HepG2 (cell line): ENCODE data around the gene AKR1C4. TPM values are rescaled to one million over a fixed set of nuclear protein-coding genes. Genes with fewer than 3 reads are reported as not detected.

Source experiments
- DR1 ChIP-seq: sonication (generic); formaldehyde crosslinking; IDR thresholded peaks from 2 replicates; pipeline ENCODE4 v1.8.0; 2021; ENCODE audit warnings: mild to moderate bottlenecking, missing genetic modification reagents, inconsistent platforms
- EEA1 ChIP-seq: sonication (generic); formaldehyde crosslinking; IDR thresholded peaks from 2 replicates; pipeline ENCODE4 v1.5.1; 2020; ENCODE audit warnings: mild to moderate bottlenecking, missing genetic modification reagents, borderline replicate concordance
- HOXD1 ChIP-seq: sonication (generic); formaldehyde crosslinking; IDR thresholded peaks from 2 replicates; pipeline ENCODE4 v1.5.0; 2020; ENCODE audit warnings: missing genetic modification reagents
- KLF15 ChIP-seq: sonication (generic); formaldehyde crosslinking; IDR thresholded peaks from 2 replicates; pipeline ENCODE4 v1.8.1; 2023; ENCODE audit warnings: borderline replicate concordance, mild to moderate bottlenecking, inconsistent platforms, missing genetic modification reagents, mixed read lengths
- KLF16 ChIP-seq, 2 experiments: sonication (generic) in 1 of 2; formaldehyde crosslinking in 1 of 2; IDR thresholded peaks; 2 replicates each; pipeline versions ENCODE4 v1.6.1 to v1.8.0; 2016 to 2023; ENCODE audit warnings: missing genetic modification reagents in 2 of 2, missing compliant biosample characterization in 1 of 2
- KMT2A ChIP-seq: sonication (generic); formaldehyde crosslinking; IDR thresholded peaks from 2 replicates; pipeline ENCODE4 v1.4.0; 2020; ENCODE audit warnings: missing genetic modification reagents
- LCORL ChIP-seq, 2 experiments: fragments of 450-650 bp in 1 of 2; sonication (generic) in 1 of 2; formaldehyde crosslinking in 1 of 2; IDR thresholded peaks; 2 replicates each; pipeline versions ENCODE4 v1.5.0 to v1.6.1; 2017 to 2020; ENCODE audit warnings: antibody characterized with exemption in 1 of 2, missing genetic modification reagents in 1 of 2
- MIXL1 ChIP-seq: IDR thresholded peaks from 2 replicates; pipeline ENCODE4 v1.6.1; 2016
- NR2F1 ChIP-seq, 2 experiments: fragments of 450-650 bp in 1 of 2; formaldehyde crosslinking in 1 of 2; IDR thresholded peaks; 2 replicates each; pipeline versions ENCODE4 v1.5.0 to v1.6.1; 2016 to 2020; ENCODE audit warnings: mild to moderate bottlenecking in 1 of 2, missing compliant biosample characterization in 1 of 2, missing genetic modification reagents in 1 of 2, moderate library complexity in 1 of 2
- PAWR ChIP-seq: sonication (generic); formaldehyde crosslinking; IDR thresholded peaks from 2 replicates; pipeline ENCODE4 v1.4.0; 2020; ENCODE audit warnings: missing genetic modification reagents, mild to moderate bottlenecking, borderline replicate concordance
- PHF8 ChIP-seq: sonication (generic); formaldehyde crosslinking; IDR thresholded peaks from 2 replicates; pipeline ENCODE4 v1.5.0; 2020; ENCODE audit warnings: missing genetic modification reagents
- POLR2AphosphoS2 ChIP-seq: IDR thresholded peaks from 2 replicates; pipeline ENCODE4 v1.6.1; 2011; ENCODE audit warnings: low read depth, low read length, improper control_type of control experiment
- PRMT3 ChIP-seq: sonication (generic); formaldehyde crosslinking; IDR thresholded peaks from 2 replicates; pipeline ENCODE4 v1.8.1; 2022; ENCODE audit warnings: low read depth, mild to moderate bottlenecking, moderate library complexity, missing genetic modification reagents, borderline replicate concordance
- RBAK ChIP-seq: sonication (generic); formaldehyde crosslinking; IDR thresholded peaks from 2 replicates; pipeline ENCODE4 v1.5.1; 2020; ENCODE audit warnings: mild to moderate bottlenecking, missing genetic modification reagents
- RFX1 ChIP-seq: fragments of 450-650 bp; IDR thresholded peaks from 2 replicates; pipeline ENCODE4 v1.6.1; 2017
- RXRA ChIP-seq: sonication (generic); formaldehyde crosslinking; IDR thresholded peaks from 2 replicates; pipeline ENCODE4 v1.5.1; 2020; ENCODE audit warnings: missing genetic modification reagents
- SNAI1 ChIP-seq: sonication (generic); formaldehyde crosslinking; IDR thresholded peaks from 2 replicates; pipeline ENCODE4 v1.5.0; 2020; ENCODE audit warnings: mild to moderate bottlenecking, missing genetic modification reagents, borderline replicate concordance
- ZFX ChIP-seq: sonication (generic); formaldehyde crosslinking; IDR thresholded peaks from 2 replicates; pipeline ENCODE4 v1.4.0; 2020; ENCODE audit warnings: mild to moderate bottlenecking, low read depth, missing genetic modification reagents, moderate library complexity
- ZNF382 ChIP-seq: sonication (generic); formaldehyde crosslinking; IDR thresholded peaks from 2 replicates; pipeline ENCODE4 v1.5.0; 2020; ENCODE audit warnings: missing genetic modification reagents, mild to moderate bottlenecking, borderline replicate concordance
- ZNF501 ChIP-seq: sonication (generic); formaldehyde crosslinking; IDR thresholded peaks from 2 replicates; pipeline ENCODE4 v1.5.1; 2020; ENCODE audit warnings: mild to moderate bottlenecking, moderate library complexity, missing genetic modification reagents
- ZNF552 ChIP-seq: sonication (generic); formaldehyde crosslinking; IDR thresholded peaks from 2 replicates; pipeline ENCODE4 v1.9.0; 2022; ENCODE audit warnings: missing genetic modification reagents, mild to moderate bottlenecking, borderline replicate concordance
- ZNF572 ChIP-seq: sonication (generic); formaldehyde crosslinking; IDR thresholded peaks from 2 replicates; pipeline ENCODE4 v1.5.1; 2020; ENCODE audit warnings: mild to moderate bottlenecking, missing genetic modification reagents
- ZNF776 ChIP-seq: sonication (generic); formaldehyde crosslinking; IDR thresholded peaks from 2 replicates; pipeline ENCODE4 v1.4.0; 2020; ENCODE audit warnings: mild to moderate bottlenecking, missing genetic modification reagents
- ZSCAN20 ChIP-seq: sonication (generic); formaldehyde crosslinking; IDR thresholded peaks from 2 replicates; pipeline ENCODE4 v1.4.0; 2020; ENCODE audit warnings: missing genetic modification reagents, mild to moderate bottlenecking, borderline replicate concordance
- polyA plus RNA-seq, 8 experiments: library from polyadenylated mRNA; depleted of rRNA in 3 of 8; stranded (reverse) in 7 of 8; unstranded in 1 of 8; fragments of >200 nt; fragmentation: Illumina TruSeq in 4 of 8; extraction: Trizol in 4 of 8; gene quantifications; 2 replicates each; pipeline versions ENCODE4 v1.2.1 to v1.2.3, GENCODE V29; 2011 to 2016; ENCODE audit warnings: low read depth in 4 of 8, missing spikeins in 1 of 8, mixed read lengths in 1 of 8; ENCODE audit not compliant: insufficient read depth in 1 of 8
- total RNA-seq, 5 experiments: library from RNA; depleted of rRNA; stranded (reverse); fragments of >200 nt; fragmentation: Illumina TruSeq; extraction: Trizol; gene quantifications; 2 replicates each; pipeline ENCODE4 v1.2.3, GENCODE V29; 2016; ENCODE audit warnings: low read depth in 1 of 5
- TF ChIP-seq, protein P1 (sequence below): sonication (generic); formaldehyde crosslinking; IDR thresholded peaks from 2 replicates; pipeline ENCODE4 v1.5.0; 2020; ENCODE audit warnings: mild to moderate bottlenecking, missing genetic modification reagents
- TF ChIP-seq, protein P2 (sequence below): sonication (generic); formaldehyde crosslinking; conservative IDR thresholded peaks from 2 replicates; pipeline ENCODE4 v1.4.0; 2020; ENCODE audit warnings: missing genetic modification reagents
- TF ChIP-seq, protein P3 (sequence below): sonication (generic); formaldehyde crosslinking; IDR thresholded peaks from 2 replicates; pipeline ENCODE4 v1.5.0; 2020; ENCODE audit warnings: mild to moderate bottlenecking, low read depth, missing genetic modification reagents, borderline replicate concordance

The AKR1C4 gene
- total and polyA plus RNA-seq, 2 of the 13 experiments (the other 11 are each of a cell fraction or from before 2014, with no cell fraction given) = 0.18 to 1.3 TPM

DNA sequence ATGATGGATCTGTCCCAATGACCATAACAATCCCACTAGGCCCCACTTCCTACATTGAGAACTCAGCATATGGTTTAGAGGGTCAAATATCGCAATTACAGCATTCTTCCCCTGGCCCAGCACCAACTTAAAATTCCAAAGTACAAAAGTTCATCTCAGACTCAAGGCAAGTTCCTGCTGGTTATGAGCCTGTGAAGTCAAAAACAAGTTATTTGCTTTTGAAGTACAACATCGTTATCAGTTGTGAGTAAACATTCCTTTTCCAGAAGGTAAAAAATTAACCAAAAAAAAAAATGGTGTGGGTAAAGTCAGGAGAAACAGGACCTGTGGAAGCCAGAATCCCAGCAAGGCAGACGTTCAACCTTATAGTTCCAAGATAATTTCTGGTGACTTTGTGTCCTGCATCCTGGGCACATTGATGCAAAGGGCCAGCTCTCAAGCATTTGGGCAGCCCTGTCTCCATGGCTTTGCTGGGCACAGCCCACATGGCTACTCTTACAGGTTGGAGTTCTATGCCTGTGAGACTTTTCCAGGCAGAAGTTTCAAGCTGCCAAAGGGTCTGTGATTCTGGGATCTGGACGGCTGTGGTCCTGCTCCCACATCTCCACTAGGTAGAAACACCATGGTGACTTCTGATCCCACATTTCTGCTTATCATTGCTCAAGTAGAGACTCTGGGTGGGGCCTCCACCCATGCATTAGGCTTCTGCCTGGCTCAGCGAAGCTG lies 49.2 kb upstream of the AKR1C4 start (continued):
- TF ChIP-seq, protein P1, sequence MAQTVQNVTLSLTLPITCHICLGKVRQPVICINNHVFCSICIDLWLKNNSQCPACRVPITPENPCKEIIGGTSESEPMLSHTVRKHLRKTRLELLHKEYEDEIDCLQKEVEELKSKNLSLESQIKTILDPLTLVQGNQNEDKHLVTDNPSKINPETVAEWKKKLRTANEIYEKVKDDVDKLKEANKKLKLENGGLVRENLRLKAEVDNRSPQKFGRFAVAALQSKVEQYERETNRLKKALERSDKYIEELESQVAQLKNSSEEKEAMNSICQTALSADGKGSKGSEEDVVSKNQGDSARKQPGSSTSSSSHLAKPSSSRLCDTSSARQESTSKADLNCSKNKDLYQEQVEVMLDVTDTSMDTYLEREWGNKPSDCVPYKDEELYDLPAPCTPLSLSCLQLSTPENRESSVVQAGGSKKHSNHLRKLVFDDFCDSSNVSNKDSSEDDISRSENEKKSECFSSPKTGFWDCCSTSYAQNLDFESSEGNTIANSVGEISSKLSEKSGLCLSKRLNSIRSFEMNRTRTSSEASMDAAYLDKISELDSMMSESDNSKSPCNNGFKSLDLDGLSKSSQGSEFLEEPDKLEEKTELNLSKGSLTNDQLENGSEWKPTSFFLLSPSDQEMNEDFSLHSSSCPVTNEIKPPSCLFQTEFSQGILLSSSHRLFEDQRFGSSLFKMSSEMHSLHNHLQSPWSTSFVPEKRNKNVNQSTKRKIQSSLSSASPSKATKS = no peak
- TF ChIP-seq RFX1 = no peak
- peak; percentile 26 to 83; a peak in 2 of 4 replicates for TF ChIP-seq NR2F1 (CRISPR knock-in tag; IDR thresholded peaks at IDR 0.05)
- no peak for TF ChIP-seq ZNF776 (CRISPR knock-in tag)
- TF ChIP-seq MIXL1 (CRISPR knock-in tag) = peak; percentile 98
- TF ChIP-seq PHF8 (CRISPR knock-in tag) = peak; percentile 44; the same call in 1 of the 2 replicates
- no peak for TF ChIP-seq ZSCAN20 (CRISPR knock-in tag)
- TF ChIP-seq SNAI1 = no peak; the same call in 1 of the 2 replicates
- TF ChIP-seq RXRA = peak; percentile 72; the same call in 1 of the 2 replicates
- TF ChIP-seq RBAK (CRISPR knock-in tag) = no peak
- no peak; the same call in 1 of the 2 replicates for TF ChIP-seq KMT2A (CRISPR knock-in tag)
- no peak for TF ChIP-seq PAWR
- TF ChIP-seq, protein P2, sequence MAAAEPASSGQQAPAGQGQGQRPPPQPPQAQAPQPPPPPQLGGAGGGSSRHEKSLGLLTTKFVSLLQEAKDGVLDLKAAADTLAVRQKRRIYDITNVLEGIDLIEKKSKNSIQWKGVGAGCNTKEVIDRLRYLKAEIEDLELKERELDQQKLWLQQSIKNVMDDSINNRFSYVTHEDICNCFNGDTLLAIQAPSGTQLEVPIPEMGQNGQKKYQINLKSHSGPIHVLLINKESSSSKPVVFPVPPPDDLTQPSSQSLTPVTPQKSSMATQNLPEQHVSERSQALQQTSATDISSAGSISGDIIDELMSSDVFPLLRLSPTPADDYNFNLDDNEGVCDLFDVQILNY (CRISPR knock-in tag) = no peak
- peak; percentile 65 for TF ChIP-seq ZNF501
- TF ChIP-seq POLR2AphosphoS2 = no peak
- TF ChIP-seq DR1 = peak; percentile 76
- no peak for TF ChIP-seq PRMT3
- TF ChIP-seq, protein P3, sequence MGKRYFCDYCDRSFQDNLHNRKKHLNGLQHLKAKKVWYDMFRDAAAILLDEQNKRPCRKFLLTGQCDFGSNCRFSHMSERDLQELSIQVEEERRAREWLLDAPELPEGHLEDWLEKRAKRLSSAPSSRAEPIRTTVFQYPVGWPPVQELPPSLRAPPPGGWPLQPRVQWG (CRISPR knock-in tag) = no peak
- TF ChIP-seq LCORL (IDR thresholded peaks at IDR 0.05) = peak; percentile 87
- peak; percentile 92 for TF ChIP-seq LCORL (CRISPR knock-in tag; IDR thresholded peaks at IDR 0.05)
- no peak for TF ChIP-seq ZNF382 (CRISPR knock-in tag)
- peak; percentile 96 for TF ChIP-seq ZFX (CRISPR knock-in tag)
- peak in 1 of 2 experiments; percentile 78; a peak in 2 of 4 replicates for TF ChIP-seq KLF16 (CRISPR knock-in tag; IDR thresholded peaks at IDR 0.05)
- no peak for TF ChIP-seq KLF15 (CRISPR knock-in tag)
- TF ChIP-seq HOXD1 = peak; percentile 89
- TF ChIP-seq ZNF572 (CRISPR knock-in tag) = no peak
- no peak for TF ChIP-seq ZNF552 (CRISPR knock-in tag)
- TF ChIP-seq EEA1 (CRISPR knock-in tag) = no peak
